Measurements from ENCODE around the gene FDX1.

FDX1 gene

GRCh38 chr11:110513259-110513801 lies 83.6 kb downstream of the FDX1 start:
- DNase-seq = no peak

- no peak for DNase-seq
Observed at GRCh38 chr11:110513846-110514437, 84.2 kb downstream of the FDX1 start.
